ENCODE measurements around the gene GMDS. TPM values are rescaled to one million over a fixed set of nuclear protein-coding genes. Genes with fewer than 3 reads are reported as not detected.
A peak's percentile ranks its signal among the peaks of the same experiment; 100 is the strongest.

GMDS gene
- total and polyA plus RNA-seq, 2 of the 13 experiments (the other 11 are each of a cell fraction or from before 2014, with no cell fraction given): 64.4 to 112 TPM

DNA sequence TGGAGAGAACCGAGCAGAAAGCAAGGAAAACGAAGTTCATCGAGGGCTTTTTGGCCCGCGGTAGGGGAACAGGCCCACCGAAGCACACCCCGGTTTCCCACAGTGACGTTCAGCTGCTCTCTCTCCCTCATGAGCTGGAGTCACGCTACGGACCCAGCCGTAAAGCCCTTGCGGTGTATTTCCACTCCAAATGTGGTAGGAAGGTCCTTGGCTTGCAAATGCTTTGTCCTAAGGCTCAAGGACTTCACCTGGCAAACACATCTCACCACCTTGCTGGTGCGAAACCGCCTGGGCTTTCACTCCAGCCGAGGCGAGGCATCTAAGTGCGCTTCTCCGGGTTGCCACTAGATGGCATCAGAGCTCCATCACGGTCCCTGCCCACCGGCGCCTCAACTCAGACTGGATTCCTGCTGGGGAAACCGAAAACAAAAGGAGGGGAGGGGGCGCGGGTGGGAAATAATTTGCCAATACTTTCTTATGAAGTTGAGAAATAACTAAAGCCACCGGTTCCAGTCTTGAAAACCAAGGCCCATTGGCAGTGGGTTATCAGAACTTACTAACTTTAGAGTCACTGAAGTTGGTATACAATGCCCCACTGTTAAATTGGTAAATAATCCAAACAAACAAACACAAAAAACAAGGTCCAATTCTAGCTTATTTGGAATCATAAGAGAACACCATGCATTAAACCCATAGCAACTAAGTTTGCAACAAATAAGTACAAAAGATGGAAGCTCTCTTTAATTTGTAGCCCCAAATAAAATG is 649.1 kb downstream of the GMDS start (continued):
- TF ChIP-seq ZNF143 (CRISPR knock-in tag; IDR thresholded peaks at IDR 0.05) (no peak), MED1 (CRISPR knock-in tag; IDR thresholded peaks at IDR 0.05) (0 out of 2 replicates have a peak, but pooled peaks have one; percentile 20), ZFP90 (CRISPR knock-in tag; IDR thresholded peaks at IDR 0.05; ENCODE audit: borderline replicate concordance) (0 out of 2 replicates have a peak, but pooled peaks have one; percentile 35), ZNF274 (CRISPR knock-in tag; IDR thresholded peaks at IDR 0.05) (peak; percentile 49; the same call in 1 of the 2 replicates), HMGXB4 (CRISPR knock-in tag; IDR thresholded peaks at IDR 0.05; ENCODE audit: borderline replicate concordance in 1 of 2, low read depth in 1 of 2) (0 out of 4 replicates have a peak, but pooled peaks of 1 of the 2 experiments have one; percentile 43), SOX5 (CRISPR knock-in tag; IDR thresholded peaks at IDR 0.05; ENCODE audit: borderline replicate concordance) (0 out of 2 replicates have a peak, but pooled peaks have one; percentile 8), ZNF501 (CRISPR knock-in tag; IDR thresholded peaks at IDR 0.05) (peak; percentile 54; the same call in 1 of the 2 replicates), DBP (CRISPR knock-in tag; IDR thresholded peaks at IDR 0.05; ENCODE audit: not compliant biosample characterization) (no peak), TBX2 (CRISPR knock-in tag; IDR thresholded peaks at IDR 0.05; ENCODE audit: borderline replicate concordance) (0 out of 2 replicates have a peak, but pooled peaks have one; percentile 18), HOXA5 (CRISPR knock-in tag; IDR thresholded peaks at IDR 0.05) (peak; percentile 48; the same call in 1 of the 2 replicates), RNF2 (conservative IDR thresholded peaks at IDR 0.05; ENCODE audit: low read depth) (no peak)
- TF ChIP-seq, protein P1, sequence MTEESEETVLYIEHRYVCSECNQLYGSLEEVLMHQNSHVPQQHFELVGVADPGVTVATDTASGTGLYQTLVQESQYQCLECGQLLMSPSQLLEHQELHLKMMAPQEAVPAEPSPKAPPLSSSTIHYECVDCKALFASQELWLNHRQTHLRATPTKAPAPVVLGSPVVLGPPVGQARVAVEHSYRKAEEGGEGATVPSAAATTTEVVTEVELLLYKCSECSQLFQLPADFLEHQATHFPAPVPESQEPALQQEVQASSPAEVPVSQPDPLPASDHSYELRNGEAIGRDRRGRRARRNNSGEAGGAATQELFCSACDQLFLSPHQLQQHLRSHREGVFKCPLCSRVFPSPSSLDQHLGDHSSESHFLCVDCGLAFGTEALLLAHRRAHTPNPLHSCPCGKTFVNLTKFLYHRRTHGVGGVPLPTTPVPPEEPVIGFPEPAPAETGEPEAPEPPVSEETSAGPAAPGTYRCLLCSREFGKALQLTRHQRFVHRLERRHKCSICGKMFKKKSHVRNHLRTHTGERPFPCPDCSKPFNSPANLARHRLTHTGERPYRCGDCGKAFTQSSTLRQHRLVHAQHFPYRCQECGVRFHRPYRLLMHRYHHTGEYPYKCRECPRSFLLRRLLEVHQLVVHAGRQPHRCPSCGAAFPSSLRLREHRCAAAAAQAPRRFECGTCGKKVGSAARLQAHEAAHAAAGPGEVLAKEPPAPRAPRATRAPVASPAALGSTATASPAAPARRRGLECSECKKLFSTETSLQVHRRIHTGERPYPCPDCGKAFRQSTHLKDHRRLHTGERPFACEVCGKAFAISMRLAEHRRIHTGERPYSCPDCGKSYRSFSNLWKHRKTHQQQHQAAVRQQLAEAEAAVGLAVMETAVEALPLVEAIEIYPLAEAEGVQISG (CRISPR knock-in tag; IDR thresholded peaks at IDR 0.05): 0 out of 2 replicates have a peak, but pooled peaks have one; percentile 19
- TF ChIP-seq, protein P2, sequence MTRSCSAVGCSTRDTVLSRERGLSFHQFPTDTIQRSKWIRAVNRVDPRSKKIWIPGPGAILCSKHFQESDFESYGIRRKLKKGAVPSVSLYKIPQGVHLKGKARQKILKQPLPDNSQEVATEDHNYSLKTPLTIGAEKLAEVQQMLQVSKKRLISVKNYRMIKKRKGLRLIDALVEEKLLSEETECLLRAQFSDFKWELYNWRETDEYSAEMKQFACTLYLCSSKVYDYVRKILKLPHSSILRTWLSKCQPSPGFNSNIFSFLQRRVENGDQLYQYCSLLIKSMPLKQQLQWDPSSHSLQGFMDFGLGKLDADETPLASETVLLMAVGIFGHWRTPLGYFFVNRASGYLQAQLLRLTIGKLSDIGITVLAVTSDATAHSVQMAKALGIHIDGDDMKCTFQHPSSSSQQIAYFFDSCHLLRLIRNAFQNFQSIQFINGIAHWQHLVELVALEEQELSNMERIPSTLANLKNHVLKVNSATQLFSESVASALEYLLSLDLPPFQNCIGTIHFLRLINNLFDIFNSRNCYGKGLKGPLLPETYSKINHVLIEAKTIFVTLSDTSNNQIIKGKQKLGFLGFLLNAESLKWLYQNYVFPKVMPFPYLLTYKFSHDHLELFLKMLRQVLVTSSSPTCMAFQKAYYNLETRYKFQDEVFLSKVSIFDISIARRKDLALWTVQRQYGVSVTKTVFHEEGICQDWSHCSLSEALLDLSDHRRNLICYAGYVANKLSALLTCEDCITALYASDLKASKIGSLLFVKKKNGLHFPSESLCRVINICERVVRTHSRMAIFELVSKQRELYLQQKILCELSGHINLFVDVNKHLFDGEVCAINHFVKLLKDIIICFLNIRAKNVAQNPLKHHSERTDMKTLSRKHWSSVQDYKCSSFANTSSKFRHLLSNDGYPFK (CRISPR knock-in tag; IDR thresholded peaks at IDR 0.05; ENCODE audit: borderline replicate concordance): peak; percentile 40; the same call in 1 of the 2 replicates
- TF ChIP-seq, protein P3, sequence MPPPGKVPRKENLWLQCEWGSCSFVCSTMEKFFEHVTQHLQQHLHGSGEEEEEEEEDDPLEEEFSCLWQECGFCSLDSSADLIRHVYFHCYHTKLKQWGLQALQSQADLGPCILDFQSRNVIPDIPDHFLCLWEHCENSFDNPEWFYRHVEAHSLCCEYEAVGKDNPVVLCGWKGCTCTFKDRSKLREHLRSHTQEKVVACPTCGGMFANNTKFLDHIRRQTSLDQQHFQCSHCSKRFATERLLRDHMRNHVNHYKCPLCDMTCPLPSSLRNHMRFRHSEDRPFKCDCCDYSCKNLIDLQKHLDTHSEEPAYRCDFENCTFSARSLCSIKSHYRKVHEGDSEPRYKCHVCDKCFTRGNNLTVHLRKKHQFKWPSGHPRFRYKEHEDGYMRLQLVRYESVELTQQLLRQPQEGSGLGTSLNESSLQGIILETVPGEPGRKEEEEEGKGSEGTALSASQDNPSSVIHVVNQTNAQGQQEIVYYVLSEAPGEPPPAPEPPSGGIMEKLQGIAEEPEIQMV (CRISPR knock-in tag; IDR thresholded peaks at IDR 0.05; ENCODE audit: low read depth): peak; percentile 59; the same call in 1 of the 2 replicates
